Adrenal gland (tissue), 12 donors: ENCODE measurements around the gene RPL39L. TPM values are rescaled to one million over a fixed set of nuclear protein-coding genes. Genes with fewer than 3 reads are reported as not detected.

Source experiments
- DNase-seq, 7 donors: peaks; one replicate each; pipeline ENCODE4 v3.0.0-alpha.2; 2019 to 2020
- H3K27ac ChIP-seq, 5 donors: fragments of 200-600 bp; sonication (generic) in 4 of 5; 1 replicate in 3 of 5; 2 replicates in 2 of 5; pipeline versions ENCODE4 v1.5.1 to v1.8.0; 2016 to 2020; ENCODE audit warnings: mild to moderate bottlenecking in 1 of 5
- H3K27me3 ChIP-seq: fragments of 200-600 bp; 2 replicates; pipeline ENCODE4 v1.8.0; 2021
- H3K36me3 ChIP-seq, 2 donors: fragments of 200-600 bp; replicated peaks in 1 of 2; 1 replicate in 1 of 2; 2 replicates in 1 of 2; pipeline versions ENCODE4 v1.5.1 to v1.8.0; 2018 to 2022
- H3K4me1 ChIP-seq, 2 donors: fragments of 200-600 bp; replicated peaks in 1 of 2; 1 replicate in 1 of 2; 2 replicates in 1 of 2; pipeline versions ENCODE4 v1.5.1 to v1.8.0; 2018 to 2021
- H3K4me3 ChIP-seq, 4 donors: fragments of 200-600 bp; sonication (generic) in 3 of 4; one replicate each; pipeline ENCODE4 v1.5.1; 2016 to 2018
- H3K9me3 ChIP-seq, 3 donors: fragments of 200-600 bp; sonication (generic) in 1 of 3; replicated peaks in 1 of 3; 1 replicate in 2 of 3; 2 replicates in 1 of 3; pipeline versions ENCODE4 v1.5.1 to v1.8.0; 2016 to 2021
- CTCF ChIP-seq, 6 experiments: fragments of 450-650 bp in 4 of 6; fragments of 200-600 bp in 2 of 6; sonication (generic) in 1 of 6; IDR thresholded peaks; 1 replicate in 5 of 6; 2 replicates in 1 of 6; pipeline versions ENCODE4 v1.5.1 to v1.8.0; 2016 to 2021; ENCODE audit warnings: antibody characterized with exemption in 6 of 6, mild to moderate bottlenecking in 2 of 6, moderate library complexity in 1 of 6
- POLR2A ChIP-seq, 2 donors: fragments of 450-650 bp; IDR thresholded peaks; one replicate each; pipeline ENCODE4 v1.6.1; 2017; ENCODE audit warnings: antibody characterized with exemption in 2 of 2, mild to moderate bottlenecking in 2 of 2, moderate library complexity in 1 of 2
- WGBS, 4 donors: extraction: QIAGEN DNeasy Blood & Tissue Kit in 2 of 4; methylation state at CpG; one replicate each; pipeline versions ENCODE4 v1.1.5 to v1.1.7; 2013 to 2017; 5-methylcytosine and 5-hydroxymethylcytosine counted together
- intact Hi-C, 2 donors: fragments of 100-400 bp; cut with DNase I; formaldehyde crosslinking; loops; one replicate each; pipeline versions ENCODE4 v1.14.1 to v1.15.0; 2022 to 2023
- polyA plus RNA-seq, 3 donors: library from polyadenylated mRNA; stranded (reverse); fragments of 200-250 nt in 2 of 3; fragments of 350-450 nt in 1 of 3; fragmentation: Illumina TruSeq in 1 of 3; extraction: RNeasy Lipid Tissue Mini Kit (QIAGEN cat#74804) in 1 of 3; gene quantifications; one replicate each; pipeline ENCODE4 v1.2.3, GENCODE V29; 2013 to 2014
- total RNA-seq, 9 donors: library from RNA; depleted of rRNA in 4 of 9; stranded (reverse); fragments of >200 nt in 4 of 9; fragments of 120-200 nt in 1 of 9; fragmentation: NEBNext Ultra II Directional in 1 of 9; extraction: Animal tissue kit (Norgen Biotek cat#: 25700) in 1 of 9; gene quantifications; one replicate each; pipeline versions ENCODE4 v1.1.0 to v1.2.4, GENCODE V29; 2013 to 2023
- donor health status: healthy with polysubstance abuse.
- donor health status: Bipolar disorder and iron deficiency.
- donor health status: DM: yes; HTN: yes; CAD: no.
- donor health status: DM: no; HTN: no; CAD: no.
- donor health status: DM: no; HTN: no; CAD: no.
- donor health status: DM: yes; HTN: yes; CAD: no.

Gene RPL39L
- total and polyA plus RNA-seq, 12 donors = 1.5 to 17.9 (median 3.1) TPM

GRCh38 chr3:187098923-187099512 lies 40.3 kb downstream of the RPL39L start:
- 75 to 87% (median 79%) methylated on average over 2 of the region's 2 CpGs for WGBS, 4 donors

GRCh38 chr3:187093320-187093719 lies 46.0 kb downstream of the RPL39L start:
- no peak overlapping the region for H3K27ac ChIP-seq
- TF ChIP-seq POLR2A (IDR thresholded peaks at IDR 0.05) = no peak
- no peak for TF ChIP-seq CTCF (IDR thresholded peaks at IDR 0.05)
- H3K27me3 ChIP-seq = no peaks in the 10 kb centered on the region
- intact Hi-C loops = no loop called here
- no peak for DNase-seq
- no peaks in the 10 kb centered on the region for H3K4me1 ChIP-seq
- no peaks in the 10 kb centered on the region for H3K36me3 ChIP-seq
- no peak overlapping the region for H3K4me3 ChIP-seq
- WGBS, 4 donors = 68 to 97% (median 82%) methylated on average over 1 of the region's 1 CpG
- no peaks in the 10 kb centered on the region for H3K9me3 ChIP-seq

More at GRCh38 chr3:187098923-187099512, 40.3 kb downstream of the RPL39L start:
- no peak for DNase-seq
- H3K9me3 ChIP-seq = no peaks in the 10 kb centered on the region
- TF ChIP-seq CTCF (IDR thresholded peaks at IDR 0.05) (no peak), POLR2A (IDR thresholded peaks at IDR 0.05) (no peak)
- no peak overlapping the region for H3K4me3 ChIP-seq
- H3K36me3 ChIP-seq = no peaks in the 10 kb centered on the region
- H3K27ac ChIP-seq = no peak overlapping the region
- no peaks in the 10 kb centered on the region for H3K27me3 ChIP-seq
- intact Hi-C loops = no loop called here
- peaks cover 4 to 14% of the 10 kb centered on the region in 2 donors for H3K4me1 ChIP-seq

- intact Hi-C loops = no loop called here
- no peak overlapping the region for H3K4me3 ChIP-seq
- no peak overlapping the region for H3K27ac ChIP-seq
- H3K9me3 ChIP-seq = peaks cover 0 to 7% (median 0%) of the 10 kb centered on the region in 3 donors
- TF ChIP-seq POLR2A (IDR thresholded peaks at IDR 0.05) (no peak), CTCF (IDR thresholded peaks at IDR 0.05) (no peak)
- no peaks in the 10 kb centered on the region for H3K36me3 ChIP-seq
- no peaks in the 10 kb centered on the region for H3K27me3 ChIP-seq
- DNase-seq = no peak
- H3K4me1 ChIP-seq = no peaks in the 10 kb centered on the region
- 37 to 46% (median 43%) methylated on average over 1 of the region's 1 CpG for WGBS, 4 donors
Measured at GRCh38 chr3:187088701-187089100, 50.6 kb downstream of the RPL39L start.

GRCh38 chr3:187086831-187087230 lies 52.5 kb downstream of the RPL39L start:
- Histone ChIP-seq H3K27ac (no peak overlapping the region), H3K9me3 (peaks cover 0 to 7% (median 0%) of the 10 kb centered on the region in 3 donors), H3K4me3 (no peak overlapping the region), H3K4me1 (no peaks in the 10 kb centered on the region), H3K27me3 (no peaks in the 10 kb centered on the region), H3K36me3 (no peaks in the 10 kb centered on the region)
- intact Hi-C loops = no loop called here
- DNase-seq = no peak
- WGBS, 4 donors = 92 to 97% (median 95%) methylated on average over 3 of the region's 3 CpGs
- TF ChIP-seq POLR2A (IDR thresholded peaks at IDR 0.05) (no peak), CTCF (IDR thresholded peaks at IDR 0.05) (no peak)
